HL-60 (cell line): ENCODE measurements around the gene HRAS.

Source experiments
- DNase-seq, 2 experiments: peaks; one replicate each; pipeline ENCODE4 v3.0.0-alpha.2; 2010 to 2020; ENCODE audit warnings: low read depth in 1 of 2, low spot score in 1 of 2
- H3K27ac ChIP-seq: fragments of 250-450 bp; sonication (Bioruptor Pico); replicated peaks from 2 replicates; pipeline ENCODE4 v1.5.1; 2020; ENCODE audit warnings: mild to moderate bottlenecking, moderate library complexity
- H3K27me3 ChIP-seq: fragments of 250-450 bp; sonication (Bioruptor Pico); 2 replicates; pipeline ENCODE4 v1.5.1; 2021; ENCODE audit warnings: mild to moderate bottlenecking, moderate library complexity; ENCODE audit not compliant: insufficient read depth, poor library complexity, severe bottlenecking
- H3K4me3 ChIP-seq: replicated peaks from 2 replicates; pipeline ENCODE4 v1.5.1; 2011; ENCODE audit warnings: mild to moderate bottlenecking, control low read depth, low read length; ENCODE audit not compliant: insufficient read depth
- GABPA ChIP-seq: IDR thresholded peaks from 2 replicates; pipeline ENCODE4 v1.6.1; 2012; ENCODE audit warnings: low read depth
- POLR2AphosphoS5 ChIP-seq: IDR thresholded peaks from 2 replicates; pipeline ENCODE4 v1.6.1; 2012; ENCODE audit warnings: low read depth
- SPI1 ChIP-seq: IDR thresholded peaks from 2 replicates; pipeline ENCODE4 v1.6.1; 2012; ENCODE audit warnings: low read depth, mild to moderate bottlenecking, borderline replicate concordance
- TF ChIP-seq, protein P1 (sequence below): IDR thresholded peaks from one replicate; pipeline ENCODE4 v1.5.1; 2011; ENCODE audit warnings: low read length, control low read depth, inconsistent platforms; ENCODE audit not compliant: insufficient read depth
- TF ChIP-seq, protein P2 (sequence below): IDR thresholded peaks from 2 replicates; pipeline ENCODE4 v1.6.1; 2012; ENCODE audit warnings: low read depth; ENCODE audit not compliant: insufficient replicate concordance

Gene HRAS

DNA sequence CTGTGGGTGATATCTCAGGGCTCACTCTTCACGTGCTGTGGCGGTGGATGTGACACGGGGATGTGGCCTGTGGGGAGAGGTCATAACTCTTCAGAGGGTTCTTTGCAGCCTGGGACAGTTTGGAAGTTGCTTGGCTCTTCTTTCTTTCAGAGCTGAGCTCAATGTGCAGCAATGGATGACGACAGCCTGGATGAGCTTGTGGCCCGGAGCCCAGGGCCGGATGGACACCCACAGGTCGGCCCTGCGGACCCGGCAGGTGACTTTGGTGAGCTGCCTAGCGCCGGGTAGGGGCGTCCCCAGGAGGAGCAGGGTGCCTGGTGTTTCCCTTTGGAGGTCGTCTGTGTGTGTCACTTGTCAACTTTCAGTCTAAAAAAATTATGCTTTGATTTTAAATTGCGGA lies 46.0 kb upstream of the HRAS start:
- DNase-seq, result no peak
- H3K4me3 ChIP-seq, result no peak overlapping the region
- TF ChIP-seq GABPA (no peak), POLR2AphosphoS5 (no peak)
- H3K27me3 ChIP-seq, result no peaks in the 10 kb centered on the region
- H3K27ac ChIP-seq, result no peak overlapping the region

DNA sequence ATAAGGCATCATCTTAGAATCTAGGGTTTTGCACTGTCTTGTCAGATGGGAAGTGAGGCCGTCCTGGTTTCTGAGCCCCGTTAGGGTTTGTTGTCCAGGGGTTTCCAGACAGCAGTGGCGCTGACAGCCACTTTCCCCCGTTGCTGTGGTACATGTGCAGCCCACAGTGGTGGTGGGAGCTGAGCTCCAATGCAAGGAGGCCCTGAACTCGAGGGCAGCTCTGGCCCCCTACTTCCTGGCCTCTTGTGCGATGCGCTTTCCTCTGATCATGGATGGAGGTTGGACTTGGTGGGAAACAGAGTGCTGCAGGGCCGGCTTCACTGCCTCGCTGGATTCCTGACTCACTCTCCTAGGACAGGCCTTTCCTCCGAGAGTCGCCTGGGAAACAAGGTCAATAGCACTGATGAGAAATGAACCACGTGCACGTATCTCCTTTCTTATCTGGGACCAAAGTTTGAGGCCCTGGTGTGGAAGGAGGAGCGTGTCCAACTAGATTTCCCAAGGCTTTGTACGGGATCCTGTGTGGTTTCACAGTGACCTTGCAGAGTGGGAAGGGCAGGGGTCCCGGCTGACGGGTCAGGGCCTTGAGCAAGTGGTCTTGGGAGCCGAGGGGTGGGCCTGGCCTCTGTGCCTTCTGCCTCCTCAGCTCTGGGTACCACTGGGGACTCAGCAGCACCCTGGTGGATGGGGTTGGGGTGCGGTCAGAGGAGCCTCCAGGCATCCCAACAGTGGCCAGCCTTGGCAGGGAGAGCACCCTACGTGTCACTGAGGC lies 44.6 kb upstream of the HRAS start:
- Histone ChIP-seq H3K27ac (no peak overlapping the region), H3K27me3 (peaks cover 2% of the 10 kb centered on the region), H3K4me3 (no peak overlapping the region)
- no peak for DNase-seq
- TF ChIP-seq GABPA, result no peak
- TF ChIP-seq, protein P1, sequence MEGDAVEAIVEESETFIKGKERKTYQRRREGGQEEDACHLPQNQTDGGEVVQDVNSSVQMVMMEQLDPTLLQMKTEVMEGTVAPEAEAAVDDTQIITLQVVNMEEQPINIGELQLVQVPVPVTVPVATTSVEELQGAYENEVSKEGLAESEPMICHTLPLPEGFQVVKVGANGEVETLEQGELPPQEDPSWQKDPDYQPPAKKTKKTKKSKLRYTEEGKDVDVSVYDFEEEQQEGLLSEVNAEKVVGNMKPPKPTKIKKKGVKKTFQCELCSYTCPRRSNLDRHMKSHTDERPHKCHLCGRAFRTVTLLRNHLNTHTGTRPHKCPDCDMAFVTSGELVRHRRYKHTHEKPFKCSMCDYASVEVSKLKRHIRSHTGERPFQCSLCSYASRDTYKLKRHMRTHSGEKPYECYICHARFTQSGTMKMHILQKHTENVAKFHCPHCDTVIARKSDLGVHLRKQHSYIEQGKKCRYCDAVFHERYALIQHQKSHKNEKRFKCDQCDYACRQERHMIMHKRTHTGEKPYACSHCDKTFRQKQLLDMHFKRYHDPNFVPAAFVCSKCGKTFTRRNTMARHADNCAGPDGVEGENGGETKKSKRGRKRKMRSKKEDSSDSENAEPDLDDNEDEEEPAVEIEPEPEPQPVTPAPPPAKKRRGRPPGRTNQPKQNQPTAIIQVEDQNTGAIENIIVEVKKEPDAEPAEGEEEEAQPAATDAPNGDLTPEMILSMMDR, result no peak

DNA sequence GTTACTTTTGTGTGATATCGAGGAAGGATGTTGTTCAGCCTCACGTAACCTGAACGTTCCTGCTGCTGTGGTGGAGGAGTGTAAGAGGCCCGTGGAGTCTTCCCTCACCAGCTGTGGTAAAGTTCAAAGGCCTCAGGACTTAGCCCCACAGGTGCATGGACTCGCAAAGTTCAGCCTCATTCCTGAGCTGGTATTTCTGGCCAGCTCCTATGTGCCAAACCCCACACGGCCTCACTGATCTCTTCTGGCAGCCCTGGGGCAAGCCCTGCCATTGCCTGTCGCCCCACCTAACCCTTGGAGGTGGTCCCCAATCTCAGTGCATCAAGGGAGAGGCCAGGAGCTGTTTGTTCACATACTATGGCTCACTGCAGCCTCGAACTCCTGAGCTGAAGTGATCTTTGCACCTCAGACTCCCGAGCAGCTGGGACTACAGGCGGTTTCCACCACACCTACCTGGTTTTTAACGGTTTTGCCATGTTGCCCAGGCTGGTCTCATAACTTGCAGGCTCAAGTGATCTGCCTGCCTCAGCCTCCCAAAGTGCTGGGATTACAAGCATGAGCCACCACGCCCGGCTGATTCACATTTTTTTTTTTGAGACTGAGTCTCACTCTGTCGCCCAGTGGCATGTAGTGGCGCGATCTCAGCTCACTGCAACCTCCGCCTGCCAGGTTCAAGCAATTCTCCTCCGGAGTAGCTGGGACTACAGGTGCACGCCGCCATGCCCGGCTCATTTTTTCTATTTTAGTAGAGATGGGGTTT lies 43.1 kb upstream of the HRAS start:
- TF ChIP-seq POLR2AphosphoS5 (no peak), SPI1 (no peak), GABPA (no peak)
- TF ChIP-seq, protein P1, result no peak
- TF ChIP-seq, protein P2, sequence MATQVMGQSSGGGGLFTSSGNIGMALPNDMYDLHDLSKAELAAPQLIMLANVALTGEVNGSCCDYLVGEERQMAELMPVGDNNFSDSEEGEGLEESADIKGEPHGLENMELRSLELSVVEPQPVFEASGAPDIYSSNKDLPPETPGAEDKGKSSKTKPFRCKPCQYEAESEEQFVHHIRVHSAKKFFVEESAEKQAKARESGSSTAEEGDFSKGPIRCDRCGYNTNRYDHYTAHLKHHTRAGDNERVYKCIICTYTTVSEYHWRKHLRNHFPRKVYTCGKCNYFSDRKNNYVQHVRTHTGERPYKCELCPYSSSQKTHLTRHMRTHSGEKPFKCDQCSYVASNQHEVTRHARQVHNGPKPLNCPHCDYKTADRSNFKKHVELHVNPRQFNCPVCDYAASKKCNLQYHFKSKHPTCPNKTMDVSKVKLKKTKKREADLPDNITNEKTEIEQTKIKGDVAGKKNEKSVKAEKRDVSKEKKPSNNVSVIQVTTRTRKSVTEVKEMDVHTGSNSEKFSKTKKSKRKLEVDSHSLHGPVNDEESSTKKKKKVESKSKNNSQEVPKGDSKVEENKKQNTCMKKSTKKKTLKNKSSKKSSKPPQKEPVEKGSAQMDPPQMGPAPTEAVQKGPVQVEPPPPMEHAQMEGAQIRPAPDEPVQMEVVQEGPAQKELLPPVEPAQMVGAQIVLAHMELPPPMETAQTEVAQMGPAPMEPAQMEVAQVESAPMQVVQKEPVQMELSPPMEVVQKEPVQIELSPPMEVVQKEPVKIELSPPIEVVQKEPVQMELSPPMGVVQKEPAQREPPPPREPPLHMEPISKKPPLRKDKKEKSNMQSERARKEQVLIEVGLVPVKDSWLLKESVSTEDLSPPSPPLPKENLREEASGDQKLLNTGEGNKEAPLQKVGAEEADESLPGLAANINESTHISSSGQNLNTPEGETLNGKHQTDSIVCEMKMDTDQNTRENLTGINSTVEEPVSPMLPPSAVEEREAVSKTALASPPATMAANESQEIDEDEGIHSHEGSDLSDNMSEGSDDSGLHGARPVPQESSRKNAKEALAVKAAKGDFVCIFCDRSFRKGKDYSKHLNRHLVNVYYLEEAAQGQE, result no peak
- DNase-seq, result no peak
- Histone ChIP-seq H3K4me3 (no peak overlapping the region), H3K27me3 (peaks cover 4% of the 10 kb centered on the region), H3K27ac (no peak overlapping the region)

DNA sequence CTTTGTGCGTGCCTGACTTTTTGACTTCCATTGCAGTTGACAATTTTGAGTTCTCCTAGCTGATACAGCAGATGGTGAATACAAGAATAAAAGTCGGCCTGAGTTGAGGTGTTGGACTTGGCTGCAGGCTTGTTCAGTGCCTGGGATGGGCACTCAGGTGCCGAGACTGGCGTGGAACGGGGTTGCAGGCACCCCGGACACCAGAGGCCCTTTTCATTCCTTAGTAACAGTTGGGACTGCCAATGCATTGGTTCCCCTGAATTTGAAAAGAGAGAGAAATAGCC lies 42.2 kb upstream of the HRAS start:
- DNase-seq, result no peak
- no peak for TF ChIP-seq SPI1
- TF ChIP-seq, protein P2, result no peak
- TF ChIP-seq POLR2AphosphoS5, result no peak
- TF ChIP-seq, protein P1, result no peak
- Histone ChIP-seq H3K4me3 (peak overlapping the region; percentile 93), H3K27me3 (peaks cover 4% of the 10 kb centered on the region), H3K27ac (peak overlapping the region; percentile 85)
